ENCODE data around the gene TMEM212.

- TF ChIP-seq CTCF (IDR thresholded peaks at IDR 0.05; ENCODE audit: poor library complexity) (no peak), EZH2 (IDR thresholded peaks at IDR 0.05; ENCODE audit: borderline replicate concordance) (no peak)
Measured at GRCh38 chr3:171840445-171840810, 2.7 kb upstream of the TMEM212 start.
